Spinal cord (tissue), 10 donors: Measurements from ENCODE around the gene HS3ST6. TPM values are rescaled to one million over a fixed set of nuclear protein-coding genes. Genes with fewer than 3 reads are reported as not detected.

Source experiments
- DNase-seq, 6 donors: peaks; one replicate each; pipeline versions ENCODE4 v3.0.0 to v3.0.0-alpha.2; 2013 to 2015; ENCODE audit warnings: low spot score in 6 of 6, low read depth in 4 of 6
- H3K27ac ChIP-seq: one replicate; pipeline ENCODE4 v1.5.1; 2013; ENCODE audit warnings: low read depth, low read length, control low read depth
- H3K27me3 ChIP-seq: one replicate; pipeline ENCODE4 v1.6.1; 2013; ENCODE audit warnings: low read length; ENCODE audit not compliant: control insufficient read depth, insufficient read depth
- H3K36me3 ChIP-seq: one replicate; pipeline ENCODE4 v1.6.1; 2013; ENCODE audit warnings: low read length; ENCODE audit not compliant: control insufficient read depth, insufficient read depth
- H3K4me1 ChIP-seq: one replicate; pipeline ENCODE4 v1.6.1; 2013; ENCODE audit warnings: low read length; ENCODE audit not compliant: control insufficient read depth, insufficient read depth
- H3K4me3 ChIP-seq: one replicate; pipeline ENCODE4 v1.5.1; 2013; ENCODE audit warnings: low read depth, low read length, control low read depth
- H3K9me3 ChIP-seq: one replicate; pipeline ENCODE4 v1.6.1; 2013; ENCODE audit warnings: low read length; ENCODE audit not compliant: control insufficient read depth, insufficient read depth
- WGBS: methylation state at CpG from one replicate; pipeline ENCODE4 v1.1.5; 2013; ENCODE audit warnings: missing lambda C conversion rate; ENCODE audit not compliant: insufficient coverage; 5-methylcytosine and 5-hydroxymethylcytosine counted together
- polyA plus RNA-seq, 2 donors: library from polyadenylated mRNA; unstranded; fragments of 120-200 nt; gene quantifications; one replicate each; pipeline ENCODE4 v1.2.1, GENCODE V29; 2013; ENCODE audit not compliant: insufficient read length in 2 of 2
- total RNA-seq, 2 donors: library from RNA; depleted of rRNA in 1 of 2; stranded (reverse); fragments of 120-200 nt in 1 of 2; fragments of >200 nt in 1 of 2; gene quantifications; one replicate each; pipeline versions ENCODE4 v1.2.3 to v1.2.4, GENCODE V29; 2013 to 2014
- donor health status: healthy.

The HS3ST6 gene
- total and polyA plus RNA-seq, 4 donors = not detected

DNA sequence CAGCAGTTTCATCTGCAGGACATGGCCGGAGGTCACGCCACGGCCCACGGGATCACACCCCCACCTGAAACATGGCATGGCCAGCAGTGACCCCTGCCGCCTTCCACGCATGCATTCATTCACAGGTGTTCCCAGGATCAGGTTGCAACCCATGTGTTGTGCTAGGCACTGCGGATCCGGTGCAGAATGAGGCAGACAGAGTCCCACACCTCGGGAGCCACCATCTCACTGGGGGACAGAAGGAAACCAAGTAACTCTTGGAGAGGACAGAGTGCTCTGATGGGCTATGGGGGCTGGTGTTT is 29.1 kb upstream of the HS3ST6 start:
- Histone ChIP-seq H3K9me3 (no peaks in the 10 kb centered on the region), H3K27me3 (no peaks in the 10 kb centered on the region), H3K4me1 (peaks cover 12% of the 10 kb centered on the region), H3K36me3 (peaks cover 3% of the 10 kb centered on the region), H3K4me3 (no peak overlapping the region), H3K27ac (no peak overlapping the region)
- 92% methylated on average over 9 of the region's 9 CpGs for WGBS
- DNase-seq = no peak

DNA sequence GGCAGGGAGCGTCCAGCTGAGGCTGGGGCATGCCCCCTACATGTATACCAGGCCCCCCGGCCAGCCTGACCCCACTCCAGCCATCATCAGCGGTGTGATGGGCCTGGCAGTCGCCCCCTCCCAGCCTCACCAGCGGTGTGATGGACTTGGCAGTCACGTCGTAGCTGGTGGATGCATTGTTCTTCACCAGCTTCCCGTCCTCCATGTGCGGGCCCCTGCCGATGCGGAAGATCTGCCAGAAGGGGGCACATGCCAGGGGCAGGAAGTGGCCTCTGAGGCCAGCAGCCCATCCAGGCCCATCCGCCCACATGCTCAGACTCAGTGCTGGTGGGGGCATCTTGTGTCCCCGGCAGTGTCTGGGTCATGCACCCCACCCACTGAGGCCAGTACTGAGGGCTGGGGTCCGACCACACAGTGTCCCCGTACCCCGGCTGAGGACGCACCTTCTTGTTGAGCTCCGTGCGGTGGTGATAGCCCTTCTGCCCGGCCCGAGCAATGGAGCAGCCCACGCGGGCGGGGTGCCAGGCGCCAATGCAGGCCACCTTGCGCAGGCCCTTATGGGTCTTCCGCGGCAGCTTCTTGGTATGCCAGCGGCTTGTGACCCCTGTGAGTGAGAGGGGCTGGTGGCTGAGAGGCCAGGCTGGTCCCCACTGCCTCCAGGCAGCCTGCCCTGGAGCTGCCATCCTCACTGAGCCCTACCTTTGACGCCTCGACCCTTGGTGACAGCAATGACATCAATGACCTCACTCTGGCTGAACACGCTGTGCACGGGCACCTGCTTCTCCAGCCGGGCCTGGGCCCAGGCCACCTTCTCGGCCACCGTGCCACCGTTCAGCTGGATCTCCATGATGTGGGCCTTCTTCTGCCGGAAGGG is 28.5 kb upstream of the HS3ST6 start:
- WGBS = 80% methylated on average over 38 of the region's 38 CpGs
- no peaks in the 10 kb centered on the region for H3K9me3 ChIP-seq
- peaks cover 3% of the 10 kb centered on the region for H3K36me3 ChIP-seq
- no peak overlapping the region for H3K4me3 ChIP-seq
- no peaks in the 10 kb centered on the region for H3K27me3 ChIP-seq
- peaks cover 18% of the 10 kb centered on the region for H3K4me1 ChIP-seq
- H3K27ac ChIP-seq = no peak overlapping the region
- no peak for DNase-seq

GRCh38 chr16:1945559-1946391 is 27.6 kb upstream of the HS3ST6 start:
- no peak overlapping the region for H3K27ac ChIP-seq
- no peaks in the 10 kb centered on the region for H3K27me3 ChIP-seq
- H3K9me3 ChIP-seq = no peaks in the 10 kb centered on the region
- peaks cover 23% of the 10 kb centered on the region for H3K4me1 ChIP-seq
- WGBS = 83% methylated on average over 13 of the region's 19 CpGs
- DNase-seq = no peak
- peaks cover 10% of the 10 kb centered on the region for H3K36me3 ChIP-seq
- no peak overlapping the region for H3K4me3 ChIP-seq

- peaks cover 18% of the 10 kb centered on the region for H3K36me3 ChIP-seq
- DNase-seq = no peak
- 82% methylated on average over 11 of the region's 21 CpGs for WGBS
- H3K4me1 ChIP-seq = peaks cover 23% of the 10 kb centered on the region
- no peaks in the 10 kb centered on the region for H3K9me3 ChIP-seq
- no peak overlapping the region for H3K27ac ChIP-seq
- no peak overlapping the region for H3K4me3 ChIP-seq
- H3K27me3 ChIP-seq = no peaks in the 10 kb centered on the region
Observed at GRCh38 chr16:1944612-1945199, 26.5 kb upstream of the HS3ST6 start.

- under 1% methylated on average over 59 of the region's 77 CpGs for WGBS
- H3K4me3 ChIP-seq = peak within 1 kb of the TSS; percentile 84
- peak within 1 kb of the TSS; percentile 69 for H3K27ac ChIP-seq
- H3K36me3 ChIP-seq = peaks cover 33% of the 10 kb centered on the region
- DNase-seq = peak; percentile 92 to 100 (median 98)
- H3K9me3 ChIP-seq = no peaks in the 10 kb centered on the region
- H3K27me3 ChIP-seq = no peaks in the 10 kb centered on the region
- peaks cover 23% of the 10 kb centered on the region for H3K4me1 ChIP-seq
Observed at GRCh38 chr16:1942810-1943726, 24.9 kb upstream of the HS3ST6 start, which contains the start of gene MSRB1. Gene MSRB1, minus strand, starts transcription at chr16:1943199. Its CDS starts 43 bp downstream, at chr16:1943156.

DNA sequence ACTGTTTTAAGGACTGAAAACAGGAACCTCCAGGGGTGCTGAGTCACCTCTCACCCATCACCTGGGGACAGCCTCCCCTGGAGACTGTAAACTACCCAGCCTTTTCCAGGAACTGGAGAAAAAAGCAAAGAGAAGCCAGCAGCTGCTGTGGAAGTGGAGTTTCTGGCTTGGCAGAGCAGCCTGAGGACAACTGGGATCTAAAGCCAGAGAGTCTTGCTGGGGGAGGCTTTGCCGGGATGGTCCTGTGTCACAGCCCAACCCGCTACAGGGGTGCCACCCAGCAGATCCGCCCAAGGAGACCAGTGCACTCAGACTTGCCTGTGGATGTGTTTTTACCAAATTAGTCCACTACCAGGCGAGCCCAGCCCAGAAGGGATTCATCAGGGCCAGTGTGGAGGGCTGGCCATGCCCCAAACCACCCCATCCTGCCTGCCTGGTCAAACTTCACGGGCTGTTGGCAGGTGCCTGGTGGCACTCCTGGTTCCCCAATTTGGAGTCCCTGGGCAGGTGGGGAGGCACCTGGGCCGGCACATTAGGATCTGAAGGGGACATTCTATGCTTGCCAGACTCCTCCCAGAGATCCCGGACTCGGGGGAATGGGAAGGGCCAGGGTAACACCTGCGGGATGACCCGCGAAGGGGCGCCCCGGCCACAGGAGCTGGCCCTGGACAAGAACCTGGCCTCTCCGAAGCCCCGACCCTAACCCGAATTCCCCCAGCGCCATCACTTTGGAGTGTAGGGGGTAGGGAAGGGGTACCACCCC is 24.0 kb upstream of the HS3ST6 start:
- H3K27ac ChIP-seq = no peak overlapping the region
- 66% methylated on average over 7 of the region's 17 CpGs for WGBS

GRCh38 chr16:1941162-1942046 is 23.2 kb upstream of the HS3ST6 start:
- H3K4me1 ChIP-seq = peaks cover 23% of the 10 kb centered on the region
- H3K27me3 ChIP-seq = no peaks in the 10 kb centered on the region
- H3K9me3 ChIP-seq = no peaks in the 10 kb centered on the region
- no peak overlapping the region for H3K4me3 ChIP-seq
- no peak for DNase-seq
- H3K27ac ChIP-seq = no peak overlapping the region
- WGBS = 70% methylated on average over 23 of the region's 30 CpGs
- peaks cover 41% of the 10 kb centered on the region for H3K36me3 ChIP-seq

More for the DNA sequence above, 24.0 kb upstream of the HS3ST6 start:
- Histone ChIP-seq H3K4me3 (peak overlapping the region; percentile 84), H3K36me3 (peaks cover 37% of the 10 kb centered on the region), H3K27me3 (no peaks in the 10 kb centered on the region), H3K4me1 (peaks cover 23% of the 10 kb centered on the region), H3K9me3 (no peaks in the 10 kb centered on the region)
- no peak for DNase-seq
